CD4-positive, alpha-beta T cell (primary cell): Measurements from ENCODE around the gene MRPS11. TPM values are rescaled to one million over a fixed set of nuclear protein-coding genes. Genes with fewer than 3 reads are reported as not detected.
A peak's percentile ranks its signal among the peaks of the same experiment; 100 is the strongest.

Experiments
- ATAC-seq: fragments of 200-7000 bp; cut with Tn5 transposase; one replicate; pipeline ENCODE4 v1.10.0; 2022; ENCODE audit warnings: mild to moderate bottlenecking; ENCODE audit not compliant: poor library complexity
- CTCF ChIA-PET: fragments of 350-600 bp; sonication (Branson Sonifier 250); formaldehyde crosslinking; loops from one replicate; lab custom pipeline; 2021; ENCODE audit warnings: antibody characterized with exemption, inconsistent platforms; lab: Charles Lee
- POLR2A ChIA-PET: fragments of 350-600 bp; sonication (Branson Sonifier 250); formaldehyde crosslinking; loops from one replicate; lab custom pipeline; 2021; ENCODE audit warnings: antibody characterized with exemption, inconsistent platforms; lab: Charles Lee
- DNase-seq, 14 experiments: peaks; one replicate each; pipeline ENCODE4 v3.0.0-alpha.2; 2013 to 2020; ENCODE audit warnings: mixed read lengths in 2 of 14
- H3K27ac ChIP-seq, 2 donors: one replicate each; pipeline versions ENCODE4 v1.5.1 to v1.7.0; 2013; ENCODE audit warnings: low read length in 2 of 2, low read depth in 1 of 2, mild to moderate bottlenecking in 1 of 2
- H3K27me3 ChIP-seq, 2 experiments: 1 replicate in 1 of 2; 2 replicates in 1 of 2; pipeline versions ENCODE4 v1.6.1 to v1.7.0; 2013; ENCODE audit warnings: low read length in 2 of 2, control low read depth in 1 of 2, mild to moderate bottlenecking in 1 of 2, moderate library complexity in 1 of 2; ENCODE audit not compliant: insufficient read depth in 2 of 2, control insufficient read depth in 1 of 2
- H3K36me3 ChIP-seq: one replicate; pipeline ENCODE4 v1.6.1; 2013; ENCODE audit warnings: low read length, control low read depth; ENCODE audit not compliant: insufficient read depth
- H3K4me1 ChIP-seq: one replicate; pipeline ENCODE4 v1.6.1; 2013; ENCODE audit warnings: low read length, control low read depth; ENCODE audit not compliant: insufficient read depth
- H3K4me3 ChIP-seq: one replicate; pipeline ENCODE4 v1.5.1; 2013; ENCODE audit warnings: mild to moderate bottlenecking, low read length, moderate library complexity
- H3K9me3 ChIP-seq, 2 experiments: 1 replicate in 1 of 2; 2 replicates in 1 of 2; pipeline versions ENCODE4 v1.6.1 to v1.7.0; 2013; ENCODE audit warnings: low read length in 2 of 2, mild to moderate bottlenecking in 2 of 2, control low read depth in 1 of 2, moderate library complexity in 1 of 2; ENCODE audit not compliant: control insufficient read depth in 1 of 2, insufficient read depth in 1 of 2
- H3K27ac Mint-ChIP-seq: one replicate; pipeline ENCODE4 v1.8.0; 2020; ENCODE audit warnings: mixed read lengths
- H3K27me3 Mint-ChIP-seq: one replicate; pipeline ENCODE4 v1.8.0; 2021; ENCODE audit warnings: mixed read lengths
- H3K36me3 Mint-ChIP-seq: one replicate; pipeline ENCODE4 v1.8.0; 2021; ENCODE audit warnings: low read depth, mixed read lengths
- H3K4me1 Mint-ChIP-seq: one replicate; pipeline ENCODE4 v1.8.0; 2021; ENCODE audit warnings: low read depth, mixed read lengths
- H3K4me3 Mint-ChIP-seq: one replicate; pipeline ENCODE4 v1.8.0; 2020; ENCODE audit warnings: mild to moderate bottlenecking, mixed read lengths
- H3K9me3 Mint-ChIP-seq: one replicate; pipeline ENCODE4 v1.8.0; 2020; ENCODE audit warnings: mixed read lengths
- CTCF ChIP-seq: fragments of 200-600 bp; IDR thresholded peaks from one replicate; pipeline ENCODE4 v1.8.0; 2022; ENCODE audit warnings: antibody characterized with exemption, mild to moderate bottlenecking
- intact Hi-C, 2 experiments: fragments of 100-400 bp; cut with DNase I in 1 of 2; cut with micrococcal nuclease in 1 of 2; formaldehyde crosslinking; loops; one replicate each; pipeline versions ENCODE4 v1.15.1 to v1.9.0; 2023 to 2025; cut with DNase I, micrococcal nuclease
- total RNA-seq, 174 experiments: library from RNA in 2 of 174; stranded (reverse) in 2 of 174; gene quantifications; one replicate each; pipeline ENCODE4 v1.2.3 and lab custom pipeline; 2021 to 2026

MRPS11 gene
- total RNA-seq, 2 experiments from 2014 or later, result 8.0 to 8.4 TPM

DNA sequence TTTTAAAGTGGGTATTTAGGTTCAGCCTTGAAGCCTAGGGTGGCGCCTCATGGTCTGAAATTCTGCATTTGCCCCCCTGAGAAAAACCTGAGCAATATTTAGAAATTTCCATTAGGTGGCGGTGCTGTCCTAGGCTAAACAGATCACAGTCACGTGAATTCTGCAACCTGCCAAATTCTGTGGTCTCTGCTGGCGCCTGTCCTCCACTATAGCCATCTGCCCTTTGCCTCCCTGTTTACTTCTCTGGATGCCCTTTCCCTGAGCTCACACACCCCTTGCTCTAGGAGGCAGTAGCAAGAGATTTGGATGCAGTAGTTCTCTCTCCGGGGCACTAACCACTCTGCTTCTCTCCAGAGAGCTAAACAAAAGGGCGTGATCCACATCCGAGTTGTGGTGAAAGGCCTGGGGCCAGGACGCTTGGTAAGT, 9.1 kb downstream of the MRPS11 start:
- Histone ChIP-seq H3K4me1 (no peaks in the 10 kb centered on the region), H3K36me3 (peaks cover 53% of the 10 kb centered on the region), H3K4me3 (no peak overlapping the region), H3K27me3 (no peaks in the 10 kb centered on the region), H3K9me3 (no peaks in the 10 kb centered on the region), H3K27ac (no peak overlapping the region)
- Mint-ChIP-seq H3K36me3 (peaks cover 65% of the 10 kb centered on the region), H3K27ac (no peak overlapping the region), H3K27me3 (no peaks in the 10 kb centered on the region), H3K9me3 (no peaks in the 10 kb centered on the region), H3K4me1 (peaks cover 6% of the 10 kb centered on the region), H3K4me3 (no peak overlapping the region)
- ChIA-PET POLR2A (no interaction called here), CTCF (no interaction called here)
- DNase-seq (peak in 5 of 14 experiments; percentile 4 to 53 (median 43)), ATAC-seq (peak; percentile 52)
- peak; percentile 47 for TF ChIP-seq CTCF
- intact Hi-C loops, result loop anchor here (1.0 to 10.0 kb wide), 5 partner anchors 146 to 418 kb away; partner anchors contain the start of genes AEN (in 1 of the 2) and HAPLN3 (in 1 of the 2)

DNA sequence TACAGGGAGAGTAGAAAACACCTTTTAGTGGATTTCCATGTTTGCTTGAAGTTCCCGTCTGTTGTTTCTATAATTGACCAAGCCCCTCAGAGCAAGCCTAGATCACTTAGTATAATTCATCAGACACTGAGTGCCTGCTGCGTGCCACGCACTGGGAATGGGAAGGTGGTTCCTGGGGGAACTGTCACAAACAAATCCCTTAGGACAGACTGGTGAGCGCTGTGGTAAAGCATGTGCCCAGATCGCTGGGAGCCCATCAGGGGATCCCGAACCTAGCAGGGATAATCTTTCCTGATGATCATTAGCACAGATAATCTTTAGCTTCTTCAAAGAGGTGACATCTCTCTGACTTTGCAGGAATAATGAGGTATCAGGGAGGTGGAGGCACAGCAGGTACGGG, 9.6 kb downstream of the MRPS11 start:
- no peak overlapping the region for H3K27ac ChIP-seq
- no peak overlapping the region for H3K27ac Mint-ChIP-seq
- intact Hi-C loops, result loop anchor here (2.0 to 10.0 kb wide), 4 partner anchors 145 to 418 kb away; partner anchors contain the start of genes AEN (in 1 of the 2) and HAPLN3 (in 1 of the 2)
- ChIA-PET CTCF (no interaction called here), POLR2A (no interaction called here)
- H3K4me1 Mint-ChIP-seq, result peaks cover 2% of the 10 kb centered on the region
- no peak overlapping the region for H3K4me3 Mint-ChIP-seq
- no peak for DNase-seq
- no peaks in the 10 kb centered on the region for H3K9me3 Mint-ChIP-seq
- no peak for ATAC-seq
- no peaks in the 10 kb centered on the region for H3K27me3 Mint-ChIP-seq
- no peaks in the 10 kb centered on the region for H3K9me3 ChIP-seq
- peaks cover 60% of the 10 kb centered on the region for H3K36me3 Mint-ChIP-seq
- H3K27me3 ChIP-seq, result no peaks in the 10 kb centered on the region
- H3K4me3 ChIP-seq, result no peak overlapping the region
- peaks cover 53% of the 10 kb centered on the region for H3K36me3 ChIP-seq
- no peaks in the 10 kb centered on the region for H3K4me1 ChIP-seq
- TF ChIP-seq CTCF, result no peak

DNA sequence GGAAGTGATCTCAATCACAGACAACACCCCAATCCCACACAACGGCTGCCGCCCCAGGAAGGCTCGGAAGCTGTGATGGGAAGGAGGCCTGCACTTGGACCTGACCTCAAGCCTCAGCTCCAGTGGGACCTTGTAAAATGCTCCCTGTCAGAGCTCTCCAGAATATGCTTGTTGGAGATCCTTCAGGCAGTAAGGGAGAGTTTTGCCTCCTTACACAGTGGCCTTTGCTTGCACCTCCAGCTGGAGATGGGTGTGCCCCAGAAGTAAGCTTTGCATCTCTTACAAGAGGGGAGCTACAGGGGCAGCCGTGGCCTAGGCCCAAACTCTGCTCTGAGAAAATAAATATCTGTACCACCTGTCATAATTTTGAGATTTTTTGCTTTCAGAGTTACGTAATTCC, 10.4 kb downstream of the MRPS11 start:
- Histone ChIP-seq H3K9me3 (no peaks in the 10 kb centered on the region), H3K27me3 (no peaks in the 10 kb centered on the region), H3K4me1 (no peaks in the 10 kb centered on the region), H3K4me3 (no peak overlapping the region), H3K36me3 (peaks cover 46% of the 10 kb centered on the region), H3K27ac (no peak overlapping the region)
- H3K4me3 Mint-ChIP-seq, result no peak overlapping the region
- no peaks in the 10 kb centered on the region for H3K9me3 Mint-ChIP-seq
- intact Hi-C loops, result loop anchor here (2.0 to 10.0 kb wide), 4 partner anchors 144 to 417 kb away; partner anchors contain the start of genes AEN (in 1 of the 2) and HAPLN3 (in 1 of the 2)
- H3K36me3 Mint-ChIP-seq, result peaks cover 52% of the 10 kb centered on the region
- TF ChIP-seq CTCF, result no peak
- POLR2A ChIA-PET, result no interaction called here
- ATAC-seq, result no peak
- CTCF ChIA-PET, result no interaction called here
- no peaks in the 10 kb centered on the region for H3K27me3 Mint-ChIP-seq
- DNase-seq, result no peak
- no peak overlapping the region for H3K27ac Mint-ChIP-seq
- no peaks in the 10 kb centered on the region for H3K4me1 Mint-ChIP-seq
